KG1 (cell line): Measurements from ENCODE around the gene LRRC43.

Experiments
- DNase-seq: peaks from one replicate; lab custom pipeline; 2025; lab: John Stamatoyannopoulos, UW

LRRC43 gene

GRCh38 chr12:122226366-122227125 is 43.6 kb downstream of the LRRC43 start:
- DNase-seq: no peak

GRCh38 chr12:122227341-122227740 is 44.4 kb downstream of the LRRC43 start:
- no peak for DNase-seq

GRCh38 chr12:122228092-122228491 is 45.2 kb downstream of the LRRC43 start:
- DNase-seq: no peak

- no peak for DNase-seq
These were observed 47.9 kb downstream of the LRRC43 start for GRCh38 chr12:122230798-122231197.

GRCh38 chr12:122232691-122233090 is 49.8 kb downstream of the LRRC43 start:
- DNase-seq: no peak

- DNase-seq: no peak
These were observed 52.8 kb downstream of the LRRC43 start for GRCh38 chr12:122235741-122236140.

- DNase-seq: no peak
These were observed 55.9 kb downstream of the LRRC43 start for GRCh38 chr12:122238861-122239260.

GRCh38 chr12:122243965-122244364 is 61.0 kb downstream of the LRRC43 start:
- no peak for DNase-seq

- no peak for DNase-seq
These were observed 61.8 kb downstream of the LRRC43 start for GRCh38 chr12:122244565-122245371.

- no peak for DNase-seq
These were observed 62.6 kb downstream of the LRRC43 start for GRCh38 chr12:122245553-122245952.

- DNase-seq: no peak
These were observed 67.1 kb downstream of the LRRC43 start for GRCh38 chr12:122250047-122250446.

GRCh38 chr12:122250536-122250935 is 67.6 kb downstream of the LRRC43 start:
- DNase-seq: no peak
